HG03571 (cell line): ENCODE data around the gene C10orf90.

ENCODE experiments used
- ATAC-seq: cut with Tn5 transposase; IDR thresholded peaks from one replicate; pipeline ENCODE4 v1.9.1; 2021; ENCODE audit not compliant: unreplicated experiment

The C10orf90 gene

GRCh38 chr10:126675656-126676438, 5.4 kb upstream of the C10orf90 start:
- ATAC-seq: no peak

GRCh38 chr10:126674741-126675515, 4.4 kb upstream of the C10orf90 start:
- no peak for ATAC-seq

- ATAC-seq: no peak
Observed at GRCh38 chr10:126673565-126673964, 3.1 kb upstream of the C10orf90 start.

GRCh38 chr10:126671402-126671975, 996 bp upstream of the C10orf90 start:
- no peak for ATAC-seq

- ATAC-seq: no peak
Observed at GRCh38 chr10:126670895-126671261, 385 bp upstream of the C10orf90 start.

DNA sequence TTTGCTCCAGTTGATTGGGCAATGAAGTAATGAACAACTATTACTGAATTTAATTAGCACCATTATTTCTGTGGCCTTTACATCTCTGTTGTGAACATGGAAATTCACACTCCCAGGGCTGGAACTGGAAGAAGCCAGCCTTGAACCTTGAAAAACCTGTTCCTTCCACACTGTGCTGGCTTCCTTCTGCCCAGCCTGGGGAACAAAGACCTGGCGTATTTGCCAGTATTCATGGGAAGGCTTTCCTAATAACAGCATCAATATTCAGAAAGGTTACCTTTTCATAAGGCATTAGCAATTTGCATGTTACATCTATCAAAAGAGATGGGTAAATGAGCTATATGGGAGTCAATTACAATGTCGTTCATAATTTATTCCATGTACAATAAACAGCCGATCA, 1.3 kb downstream of the C10orf90 start:
- no peak for ATAC-seq

GRCh38 chr10:126668505-126668904, 2.0 kb downstream of the C10orf90 start:
- no peak for ATAC-seq

DNA sequence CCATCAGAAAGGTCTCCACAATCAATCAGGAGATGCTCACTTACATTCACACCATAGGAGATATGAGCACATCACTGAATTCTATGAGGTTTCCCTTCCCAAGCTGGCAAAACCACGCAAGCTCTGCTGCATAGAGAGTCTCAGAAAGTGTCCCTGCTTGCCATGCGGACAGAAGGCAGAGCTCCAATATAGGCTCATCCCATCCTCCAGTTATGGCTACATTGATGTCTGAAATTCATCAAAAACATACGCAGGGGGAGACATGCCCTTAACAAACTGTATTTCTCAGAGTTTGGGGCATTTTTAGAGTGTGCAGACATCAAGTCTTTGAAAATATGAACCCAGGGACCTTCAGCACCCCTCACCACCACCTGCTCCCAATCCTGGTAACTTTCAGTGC, 2.9 kb downstream of the C10orf90 start:
- ATAC-seq: no peak

DNA sequence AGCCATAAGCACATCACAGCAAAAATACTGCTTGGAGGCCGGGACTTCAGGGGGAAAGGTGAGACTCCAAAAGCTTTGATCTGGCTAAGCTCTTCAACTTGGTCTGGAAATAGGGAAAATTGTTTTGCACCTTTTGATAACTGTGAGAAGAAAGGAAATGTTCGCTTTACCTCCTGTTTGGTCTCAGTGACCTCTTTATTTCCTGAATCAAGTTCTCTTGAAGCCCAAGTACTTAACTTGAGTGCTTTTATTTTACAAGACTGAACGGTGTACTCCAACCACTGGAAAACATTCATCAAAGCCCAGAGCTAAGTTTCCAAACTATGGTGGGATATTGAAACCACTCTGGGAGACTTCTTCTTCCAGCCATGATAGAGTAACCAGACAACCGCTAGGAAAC, 5.3 kb downstream of the C10orf90 start:
- no peak for ATAC-seq

GRCh38 chr10:126663880-126664279, 6.6 kb downstream of the C10orf90 start:
- no peak for ATAC-seq

DNA sequence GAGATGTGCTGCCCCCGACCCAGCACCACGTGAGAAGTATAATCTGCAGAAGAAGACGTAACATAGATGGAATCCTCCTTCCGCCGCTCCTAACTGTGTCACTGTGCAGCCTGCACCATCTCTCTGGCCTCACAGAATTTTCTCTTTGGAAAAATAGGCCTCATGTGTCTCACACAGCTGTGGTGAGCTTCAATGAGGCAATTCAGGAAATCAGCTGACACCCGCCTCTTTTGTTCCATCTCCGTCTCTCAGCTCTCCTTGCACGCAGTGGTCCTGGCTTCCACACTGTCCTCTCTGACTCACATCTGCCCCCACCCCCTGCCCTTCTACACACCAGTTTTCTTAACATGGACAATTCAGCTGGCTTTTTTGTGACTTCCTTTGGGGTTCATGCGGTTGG, 7.2 kb downstream of the C10orf90 start:
- no peak for ATAC-seq

- no peak for ATAC-seq
Observed at GRCh38 chr10:126661841-126662515, 8.5 kb downstream of the C10orf90 start.

- no peak for ATAC-seq
Observed at GRCh38 chr10:126661356-126661755, 9.1 kb downstream of the C10orf90 start.

GRCh38 chr10:126659750-126660149, 10.7 kb downstream of the C10orf90 start:
- no peak for ATAC-seq

- no peak for ATAC-seq
Observed at GRCh38 chr10:126658928-126659327, 11.6 kb downstream of the C10orf90 start.

DNA sequence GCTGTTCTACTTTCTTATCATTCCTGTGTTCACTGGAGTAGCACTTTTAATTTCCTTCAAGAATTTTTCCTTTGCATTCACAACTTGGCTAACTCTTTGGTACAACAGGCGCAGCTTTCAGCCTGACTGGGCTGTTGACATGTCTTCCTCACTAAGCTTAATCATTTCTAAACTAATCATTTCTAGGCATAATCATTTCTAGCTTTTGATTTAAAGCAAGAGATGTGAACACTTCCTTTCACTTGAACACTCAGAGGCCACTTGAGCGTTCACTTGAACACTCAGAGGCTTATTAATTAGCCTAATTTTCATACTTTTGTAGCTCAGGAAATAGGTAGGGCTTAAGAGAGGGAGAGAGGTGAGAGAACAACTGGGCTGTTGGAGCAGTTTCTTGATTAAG, 15.9 kb downstream of the C10orf90 start:
- ATAC-seq: no peak

DNA sequence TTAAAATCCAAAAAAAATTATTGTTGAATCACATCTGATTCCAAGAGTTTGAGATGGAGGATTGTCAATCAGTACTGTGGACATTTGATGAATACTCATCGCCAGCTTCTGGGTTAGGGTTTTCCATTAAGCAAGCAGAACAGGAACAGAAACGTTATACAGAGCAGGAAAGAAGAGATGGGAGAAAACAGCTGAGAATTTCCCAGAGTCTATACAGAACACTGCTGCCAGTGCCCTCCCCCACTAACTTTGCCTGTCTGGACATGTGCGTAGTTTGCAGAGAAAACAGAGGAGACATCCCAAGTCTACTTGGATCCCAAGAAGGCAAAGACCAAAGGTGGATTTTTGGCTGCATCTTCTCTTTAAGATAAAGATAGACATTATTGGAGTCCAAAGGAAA, 19.0 kb downstream of the C10orf90 start:
- no peak for ATAC-seq

- no peak for ATAC-seq
Observed at GRCh38 chr10:126650161-126650560, 20.3 kb downstream of the C10orf90 start.

- no peak for ATAC-seq
Observed at GRCh38 chr10:126647116-126647515, 23.4 kb downstream of the C10orf90 start.

- ATAC-seq: no peak
Observed at GRCh38 chr10:126646110-126646509, 24.4 kb downstream of the C10orf90 start.

DNA sequence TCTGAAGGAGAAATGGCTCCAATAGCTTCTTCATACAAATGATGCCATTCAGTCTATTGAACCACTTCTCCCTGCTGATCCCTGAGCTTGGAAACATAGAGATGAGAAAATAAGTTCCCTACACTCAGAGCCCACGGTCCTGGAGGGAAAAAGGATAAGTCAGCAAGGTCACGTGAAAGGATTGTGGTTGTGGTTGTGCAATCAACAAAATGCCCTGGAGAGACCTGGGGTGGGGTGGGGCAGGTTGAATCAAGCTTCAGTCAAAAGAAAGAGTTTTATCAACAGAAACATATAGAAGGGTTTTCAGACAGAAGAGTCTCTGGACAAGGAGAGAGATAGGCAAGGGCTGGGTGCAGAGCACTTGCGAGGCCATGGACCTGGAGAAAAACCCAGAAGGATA, 30.1 kb downstream of the C10orf90 start:
- ATAC-seq: no peak

- no peak for ATAC-seq
Observed at GRCh38 chr10:126639084-126639483, 31.4 kb downstream of the C10orf90 start.
